ENCODE results near the gene SOWAHB.

GRCh38 chr4:76886848-76887441 lies 11.0 kb downstream of the SOWAHB start:
- TF ChIP-seq CTCF (IDR thresholded peaks at IDR 0.05) (no peak), EP300 (IDR thresholded peaks at IDR 0.05) (no peak), POLR2A (IDR thresholded peaks at IDR 0.05) (no peak)

All from ovary (tissue), 3 donors.